ENCODE measurements around the gene VSTM2B.

The VSTM2B gene

DNA sequence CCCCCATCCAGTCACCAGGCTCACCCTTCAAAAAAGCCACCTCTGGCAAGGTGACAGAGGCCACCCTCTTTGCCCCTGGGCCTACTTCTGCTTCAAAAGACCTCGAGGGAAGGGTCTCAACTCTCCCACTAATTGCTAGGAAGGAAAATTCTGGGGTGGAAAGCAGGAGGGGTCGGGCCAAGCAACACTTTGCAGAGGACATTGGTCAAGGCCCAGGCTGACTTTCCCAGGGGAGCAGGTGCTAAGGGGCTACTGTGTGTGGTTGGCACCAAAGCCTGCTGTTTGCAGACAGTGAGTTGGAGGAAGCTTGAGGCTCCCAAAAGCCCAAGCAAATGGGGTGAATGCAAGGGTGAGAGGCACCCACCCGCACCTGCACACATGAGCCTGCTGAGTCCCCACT, 28.6 kb upstream of the VSTM2B start:
- DNase-seq (ENCODE audit: low read depth), result no peak

DNA sequence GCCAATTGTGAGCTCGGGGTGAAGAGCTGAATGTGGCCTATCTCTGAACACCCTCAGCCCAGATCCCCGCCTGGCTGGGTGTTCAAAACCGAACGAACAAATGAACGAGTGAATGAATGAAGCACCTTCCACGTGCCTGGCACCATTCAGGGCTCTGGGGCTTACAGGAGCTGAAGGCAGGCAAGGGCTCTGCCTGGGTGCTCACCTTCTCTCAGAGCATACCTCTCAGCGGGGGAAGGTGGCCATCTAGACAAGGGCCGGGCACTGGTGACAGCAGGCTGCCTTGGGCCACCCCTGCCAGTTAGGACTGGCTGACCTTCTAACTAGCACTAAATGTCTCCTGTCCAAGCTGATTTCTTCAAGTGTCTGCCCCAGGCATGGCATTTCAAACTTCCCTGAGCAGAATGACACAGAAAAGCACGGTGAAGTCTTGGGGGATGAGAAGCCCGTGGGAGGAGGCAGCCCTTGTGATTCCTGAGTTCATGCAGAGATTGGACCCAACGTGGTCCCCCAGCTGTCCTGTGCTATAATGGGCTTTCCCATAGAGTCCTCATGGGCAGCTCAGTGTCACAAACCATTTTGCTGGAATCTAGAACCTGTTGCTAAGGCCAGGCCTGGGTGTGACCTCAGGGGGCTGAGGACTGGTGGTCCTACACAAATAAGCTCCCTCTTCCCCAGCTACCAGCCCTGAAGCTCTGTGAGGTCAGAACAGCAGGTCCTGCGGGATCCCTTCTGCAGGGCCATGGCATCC, 27.9 kb upstream of the VSTM2B start:
- no peak for DNase-seq (ENCODE audit: low read depth)

DNA sequence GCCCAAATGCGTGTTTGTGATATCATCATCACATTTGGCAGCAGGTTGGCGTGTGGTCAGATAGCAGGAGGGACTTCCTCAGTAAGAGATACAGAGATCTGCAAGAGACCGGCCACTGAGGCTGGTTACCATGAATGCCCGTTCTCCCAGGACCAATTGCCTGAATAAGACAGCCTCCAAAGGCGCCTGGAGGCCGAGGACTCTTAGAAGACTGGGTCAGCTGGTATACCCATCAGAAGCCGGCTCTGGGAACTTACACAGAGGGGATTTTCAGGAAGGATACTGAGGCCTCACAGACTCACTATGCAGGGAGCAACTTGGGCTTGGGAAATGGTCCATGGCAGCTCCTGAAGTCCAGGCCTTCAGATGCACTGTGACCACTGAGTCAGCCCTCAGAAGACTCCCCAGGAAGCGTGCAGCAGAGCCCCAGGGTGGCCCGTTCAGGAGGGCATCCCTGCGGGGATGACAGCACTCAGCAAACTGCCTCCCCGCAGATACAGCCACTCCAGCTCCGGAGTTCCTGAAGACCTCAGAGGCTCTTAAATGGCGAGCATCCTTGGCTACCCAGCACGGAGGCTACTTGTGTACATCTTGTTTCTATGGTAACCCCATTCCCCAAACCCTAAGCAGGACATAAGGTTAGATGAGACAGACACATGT, 26.4 kb upstream of the VSTM2B start:
- DNase-seq (ENCODE audit: low read depth), result no peak

- no peak for DNase-seq (ENCODE audit: low read depth)
Measured at GRCh38 chr19:29499921-29500590, 25.7 kb upstream of the VSTM2B start.

DNA sequence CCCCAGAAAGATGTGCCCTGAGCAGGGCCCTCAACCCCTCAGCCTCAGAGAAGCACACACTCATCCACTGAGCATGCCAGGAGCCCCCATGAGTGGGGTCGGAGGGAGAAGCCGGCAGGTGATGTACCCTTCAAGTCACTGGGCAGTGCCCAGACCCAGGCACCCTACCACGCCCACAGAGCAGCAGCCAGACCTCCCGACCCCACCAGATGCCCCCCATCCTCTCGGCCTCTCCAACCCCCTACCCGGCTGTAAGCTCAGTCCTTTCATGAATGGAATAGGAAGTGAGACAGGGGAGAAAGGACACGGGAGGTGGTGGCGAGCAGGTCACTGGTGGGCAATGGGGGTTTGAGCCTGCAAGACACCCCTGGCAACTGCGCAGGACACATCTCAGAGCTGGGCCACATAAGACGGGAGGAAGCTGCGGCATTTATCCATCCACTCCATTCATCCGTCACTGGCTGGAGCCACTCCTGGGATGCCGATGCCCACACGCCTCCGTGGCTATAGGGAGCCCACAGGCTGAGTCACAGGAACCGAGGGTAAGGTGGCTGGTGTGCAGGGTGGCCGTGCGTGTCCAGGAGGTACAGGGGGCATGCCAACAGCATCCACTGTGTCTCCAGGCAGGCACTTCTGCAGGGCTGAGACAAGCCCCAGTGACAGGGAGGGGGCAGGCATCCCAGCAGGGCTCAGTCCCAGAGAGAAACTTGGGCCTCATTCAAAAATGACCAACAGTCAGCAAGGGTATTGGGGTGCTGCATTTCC, 23.8 kb upstream of the VSTM2B start:
- no peak for DNase-seq (ENCODE audit: low read depth)

- DNase-seq (ENCODE audit: low read depth), result no peak
Measured at GRCh38 chr19:29502581-29502850, 23.3 kb upstream of the VSTM2B start.

DNA sequence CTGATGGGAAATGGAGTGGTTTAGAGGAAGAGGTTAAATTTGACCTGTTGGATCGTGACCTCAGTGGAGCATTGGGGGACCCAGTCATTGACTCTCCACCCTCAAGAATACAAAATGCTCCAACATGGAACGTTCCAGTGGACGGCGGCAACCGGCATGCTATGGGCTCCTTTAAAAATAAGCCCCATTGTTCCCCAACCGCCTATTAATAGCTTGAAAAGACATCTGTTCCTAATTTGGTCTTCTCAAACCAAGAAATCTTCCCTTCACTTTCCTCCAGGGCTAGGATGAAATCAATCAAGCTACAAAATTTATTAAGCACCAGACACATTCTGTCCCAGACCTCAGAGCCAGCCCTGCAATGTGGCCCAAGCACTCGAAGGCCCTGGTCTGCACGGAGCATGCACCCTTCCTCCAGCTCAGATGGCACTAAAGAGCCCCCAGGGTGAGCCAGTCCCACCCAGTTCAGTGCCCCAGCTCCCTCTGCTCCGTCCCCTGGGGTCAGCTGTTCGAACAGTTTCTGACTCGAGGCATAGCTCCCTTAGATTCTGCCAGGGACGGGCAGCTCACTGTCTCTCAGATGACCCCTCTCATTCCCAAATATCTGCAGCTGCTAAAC, 22.5 kb upstream of the VSTM2B start:
- DNase-seq (ENCODE audit: low read depth), result no peak

DNA sequence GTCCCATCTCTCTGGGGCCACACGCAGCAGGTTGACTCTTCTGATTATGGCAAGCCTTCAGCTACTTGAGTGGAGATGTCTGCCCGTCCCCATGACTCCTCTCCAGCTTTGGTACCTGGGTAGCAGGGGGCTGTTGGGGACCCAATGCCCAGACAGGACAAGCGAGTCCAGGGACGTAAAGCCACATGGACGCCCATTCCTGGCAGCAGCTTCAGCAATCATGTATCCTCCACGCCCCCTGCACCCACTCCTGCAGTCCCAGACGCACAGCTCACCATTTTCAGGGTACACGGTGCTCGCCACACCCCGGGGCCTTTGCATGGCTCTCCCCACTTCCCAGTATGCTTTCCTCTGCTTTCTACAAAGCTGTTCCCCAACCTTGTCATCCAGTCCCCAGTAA, 22.0 kb upstream of the VSTM2B start:
- DNase-seq (ENCODE audit: low read depth), result no peak

GRCh38 chr19:29504454-29504853, 21.3 kb upstream of the VSTM2B start:
- DNase-seq (ENCODE audit: low read depth), result no peak

DNA sequence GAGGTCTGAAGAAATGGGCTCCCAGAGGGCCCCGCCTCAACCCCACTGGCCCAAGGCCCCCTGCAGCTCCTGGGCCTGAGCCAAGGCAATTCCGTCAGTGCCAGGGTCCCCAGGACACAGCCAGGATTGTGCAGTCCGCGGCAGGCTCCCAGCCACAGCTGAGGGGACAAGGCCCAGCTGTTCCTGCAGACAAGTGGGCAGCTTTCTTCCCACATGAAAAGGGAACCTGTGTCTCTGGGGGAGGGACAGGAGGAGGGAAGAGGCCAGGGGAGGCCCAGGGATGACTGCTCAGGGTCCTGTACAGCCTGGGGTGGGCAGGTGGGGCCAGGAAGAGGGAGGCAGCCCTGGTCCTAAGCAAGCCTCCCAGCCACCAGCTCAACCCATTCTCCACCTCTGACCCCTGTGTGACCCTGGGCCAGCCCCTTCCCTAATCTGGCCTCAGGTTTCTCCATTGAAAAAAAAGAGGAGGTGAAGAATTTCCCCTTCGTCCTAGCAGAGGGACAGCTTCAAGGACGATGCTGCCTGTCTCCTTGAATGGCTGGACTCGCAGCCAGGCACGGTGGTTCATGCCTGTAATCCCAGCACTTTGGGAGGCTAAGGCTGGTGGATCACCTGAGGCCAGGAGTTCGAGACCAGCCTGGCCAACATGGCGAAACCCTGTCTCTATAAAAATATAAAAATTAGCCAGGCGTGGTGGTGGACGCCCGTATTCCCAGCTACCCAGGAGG, 20.5 kb upstream of the VSTM2B start:
- no peak for DNase-seq (ENCODE audit: low read depth)

- DNase-seq (ENCODE audit: low read depth), result no peak
Measured at GRCh38 chr19:29506619-29506911, 19.2 kb upstream of the VSTM2B start.

DNA sequence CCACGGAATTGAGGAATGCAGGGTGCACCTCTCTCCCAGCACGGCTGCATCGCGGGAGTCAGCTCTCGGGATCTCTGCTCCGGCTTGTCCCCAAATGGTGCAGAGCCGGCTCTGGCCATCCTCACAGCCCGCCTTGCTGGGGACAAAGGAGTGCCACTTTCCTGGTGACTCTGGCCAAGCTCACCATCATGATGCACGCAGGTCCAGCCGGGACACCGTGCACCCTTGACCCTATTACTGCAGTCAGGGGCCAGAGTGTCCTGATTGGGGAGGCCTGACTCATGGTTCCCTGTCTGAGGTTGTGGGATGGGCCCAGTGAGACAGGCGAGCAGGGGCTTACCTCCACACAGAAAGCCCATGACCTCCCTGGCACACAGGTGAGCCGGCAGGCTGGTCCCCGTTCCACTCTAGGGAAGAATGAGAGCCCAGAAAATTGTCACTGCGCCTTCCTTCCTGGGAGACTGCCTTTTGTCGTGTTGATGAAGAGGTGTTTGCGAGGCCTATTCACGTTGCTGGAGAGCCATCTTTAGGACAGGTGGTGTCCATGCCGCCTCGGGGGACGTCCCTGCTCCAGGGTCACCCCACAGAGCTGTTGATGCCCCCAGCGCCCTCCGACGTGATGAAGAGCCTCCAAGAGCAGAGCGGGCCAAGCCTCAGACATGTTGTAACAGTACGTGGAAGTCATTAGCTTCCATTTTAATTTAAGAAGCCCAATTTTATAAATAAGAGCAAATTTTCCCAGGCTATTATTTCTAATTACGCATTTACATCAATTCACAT, 18.5 kb upstream of the VSTM2B start:
- no peak for DNase-seq (ENCODE audit: low read depth)

DNA sequence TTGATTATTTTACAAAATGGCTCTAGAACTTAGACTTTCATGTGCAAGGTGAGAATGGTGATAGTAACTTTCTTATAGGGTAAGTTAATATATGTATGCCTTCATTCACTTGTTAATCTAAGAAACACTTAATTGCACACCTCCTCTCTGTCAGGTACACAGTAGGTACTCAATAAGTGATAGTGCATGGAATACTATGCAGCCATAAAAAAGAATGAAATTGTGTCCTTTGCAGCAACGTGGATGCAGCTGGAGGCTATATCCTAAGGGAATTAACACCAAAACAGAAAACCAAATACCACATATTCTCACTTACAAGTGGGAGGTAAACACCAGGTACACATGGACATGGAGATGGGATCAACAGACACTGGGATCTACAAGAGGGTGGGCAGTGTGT, 17.6 kb upstream of the VSTM2B start:
- no peak for DNase-seq (ENCODE audit: low read depth)

DNA sequence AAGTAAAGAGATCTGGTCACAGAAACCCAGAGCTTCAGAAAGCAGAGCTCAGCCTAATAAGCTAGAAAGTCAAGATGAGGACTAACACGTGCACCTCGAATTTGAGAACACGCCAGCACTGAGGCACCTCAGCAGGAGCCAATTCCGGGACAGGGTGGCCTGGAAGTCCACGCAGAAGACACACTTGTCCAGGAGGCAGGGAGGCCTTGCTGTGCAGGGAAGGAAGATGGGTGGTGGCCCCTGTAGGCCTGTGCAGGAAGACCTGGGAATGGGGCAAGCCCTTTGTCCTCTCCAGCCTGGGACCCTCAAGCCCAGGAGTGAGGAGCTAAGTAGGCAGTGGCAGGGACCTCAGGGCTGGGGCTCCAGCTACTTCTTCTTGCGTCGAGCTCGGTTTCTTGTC, 16.3 kb upstream of the VSTM2B start:
- DNase-seq (ENCODE audit: low read depth), result no peak

DNA sequence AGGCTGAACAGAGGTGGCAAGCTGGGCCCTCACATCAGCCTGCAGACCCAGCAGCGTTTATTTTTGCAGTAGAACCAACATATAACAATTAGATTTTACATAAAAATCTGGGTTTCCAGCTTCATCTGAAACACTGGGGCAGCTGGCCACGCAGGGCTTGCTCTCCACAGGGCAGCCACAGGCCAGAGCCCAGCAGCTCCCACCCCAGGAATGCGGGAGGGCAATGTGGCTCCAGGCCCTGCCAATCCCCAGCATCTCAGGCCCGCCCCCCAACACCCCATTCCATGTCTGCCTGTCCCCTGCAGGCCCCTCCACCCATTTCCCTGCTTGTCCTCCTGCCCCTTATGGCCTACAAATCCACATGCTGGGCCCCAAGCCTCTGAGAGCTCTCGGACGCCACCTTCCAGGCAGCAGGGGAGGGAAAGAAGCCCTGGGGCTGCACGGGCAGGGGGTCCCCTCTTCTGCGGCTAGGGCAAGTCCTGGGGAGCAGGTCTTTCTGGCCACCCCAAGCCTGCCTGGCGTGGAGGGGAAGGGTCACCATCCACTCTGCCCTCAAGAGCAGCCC, 15.0 kb upstream of the VSTM2B start:
- DNase-seq (ENCODE audit: low read depth), result no peak

GRCh38 chr19:29511768-29512167, 14.0 kb upstream of the VSTM2B start:
- no peak for DNase-seq (ENCODE audit: low read depth)

DNA sequence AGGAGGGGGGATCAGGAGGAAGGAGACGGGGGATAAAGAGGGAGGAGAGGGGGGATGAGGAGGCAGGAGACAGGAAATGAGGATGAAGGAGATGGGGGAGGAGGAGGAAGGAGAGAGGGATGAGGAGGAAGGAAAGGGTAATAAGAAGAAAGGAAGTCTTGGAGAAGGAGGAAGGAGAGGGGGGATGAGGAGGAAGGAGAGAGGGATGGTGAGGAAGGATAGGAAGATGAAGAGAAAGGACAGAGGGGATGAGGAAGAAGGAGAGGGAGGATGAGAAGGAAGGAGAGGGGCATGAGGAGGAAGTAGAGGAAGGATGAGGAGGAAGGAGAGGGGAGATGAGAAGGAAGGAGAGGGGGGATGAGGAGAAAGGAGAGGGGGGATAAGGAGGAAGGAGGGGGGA, 13.0 kb upstream of the VSTM2B start:
- no peak for DNase-seq (ENCODE audit: low read depth)

DNA sequence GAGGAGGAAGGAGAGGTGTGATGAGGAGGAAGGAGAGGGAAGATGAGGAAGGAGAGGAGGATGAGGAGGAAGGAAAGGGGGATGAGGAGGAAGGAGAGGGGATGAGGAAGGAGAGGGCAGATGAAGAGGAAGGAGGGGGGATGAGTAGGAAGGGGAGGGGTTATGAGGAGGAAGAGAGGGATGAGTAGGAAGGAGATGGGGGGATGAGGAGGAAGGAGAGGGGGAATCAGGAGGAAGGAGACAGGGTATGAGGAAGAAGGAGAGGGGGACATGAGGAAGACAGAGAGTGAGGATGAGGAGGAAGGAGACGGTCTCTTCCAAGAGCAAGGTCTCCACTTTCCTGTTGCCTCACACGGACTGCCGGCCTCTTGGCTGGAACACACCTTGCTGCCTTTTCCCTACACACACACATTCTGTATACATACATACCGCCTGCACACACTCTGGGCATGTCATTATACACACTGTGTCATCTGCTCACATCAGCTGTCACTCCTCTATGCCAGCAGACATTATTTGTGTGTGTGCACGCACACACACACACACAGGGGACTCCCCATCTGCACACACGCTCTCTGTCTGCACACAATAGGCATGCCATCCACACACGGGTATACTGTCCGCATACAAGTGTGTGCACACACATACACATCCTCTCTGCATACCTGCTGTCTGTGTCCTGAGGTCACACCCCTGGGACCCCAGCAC, 11.1 kb upstream of the VSTM2B start:
- DNase-seq (ENCODE audit: low read depth), result no peak

DNA sequence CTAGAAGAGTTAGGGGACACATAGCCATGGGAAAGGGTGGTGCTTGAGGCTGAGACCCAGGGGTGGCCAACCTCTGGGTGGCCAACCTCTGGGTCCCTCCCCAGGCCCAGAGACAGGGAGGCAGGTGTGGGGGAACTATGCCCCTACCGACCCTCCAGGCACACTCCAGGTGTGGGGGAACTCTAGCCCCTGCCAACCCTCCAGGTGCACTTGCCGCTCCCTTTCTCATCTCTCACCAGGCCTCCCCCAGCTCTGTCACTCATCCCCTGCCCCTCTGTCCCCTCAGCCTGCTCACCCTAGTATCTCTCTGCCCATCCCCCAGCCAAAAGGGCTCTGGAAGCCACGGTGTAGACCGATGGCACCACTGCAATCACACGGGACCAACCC, 10.6 kb upstream of the VSTM2B start:
- DNase-seq (ENCODE audit: low read depth), result no peak

DNA sequence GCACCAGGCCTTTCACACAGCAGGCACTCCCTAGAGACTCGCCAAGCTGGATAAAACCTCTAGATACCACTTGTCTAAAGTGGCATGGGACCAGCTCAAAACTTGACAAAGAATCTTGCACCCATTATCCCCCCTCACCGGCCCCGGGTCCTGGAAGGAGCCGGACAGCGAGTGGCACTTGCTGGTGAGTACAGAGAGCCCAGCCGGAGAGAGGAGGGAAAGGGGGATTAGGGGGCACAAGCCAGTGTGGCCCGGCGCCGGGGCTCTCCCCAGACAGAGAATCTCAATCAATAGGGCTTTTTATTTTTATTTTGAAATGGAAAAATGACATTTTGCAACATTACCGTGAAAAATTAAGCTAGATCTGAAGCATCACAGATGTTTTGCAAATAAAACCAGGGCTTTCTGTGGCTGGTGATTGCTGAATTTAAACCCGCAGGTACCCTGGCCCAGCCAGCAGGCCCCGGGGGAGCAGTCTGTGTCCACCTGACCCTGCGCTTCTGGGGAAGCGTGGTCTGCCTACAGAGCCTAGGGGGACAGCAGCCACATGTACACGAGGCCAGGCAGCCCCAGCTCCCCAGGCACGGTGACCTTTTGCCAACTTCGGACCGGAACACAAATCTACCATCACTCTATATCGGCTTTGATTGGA, 10.0 kb upstream of the VSTM2B start:
- DNase-seq (ENCODE audit: low read depth), result no peak
